Central memory CD8-positive, alpha-beta T cell (primary cell): ENCODE data around the gene SEMA6A.

ENCODE experiments used
- ATAC-seq: fragments of 150-1000 bp; cut with Tn5 transposase; replicated peaks from 2 replicates; pipeline ENCODE4 v1.10.0; 2022; ENCODE audit warnings: mild to moderate bottlenecking, moderate FRiP score, moderate number of reproducible peaks; ENCODE audit not compliant: poor library complexity, severe bottlenecking; ENCODE audit errors: extremely low read depth
- DNase-seq, 2 donors: peaks; one replicate each; pipeline ENCODE4 v3.0.0; 2021; ENCODE audit warnings: low spot score in 2 of 2
- H3K27ac Mint-ChIP-seq: one replicate; pipeline ENCODE4 v1.8.0; 2022; ENCODE audit warnings: low read depth, mild to moderate bottlenecking, moderate library complexity, mixed read lengths
- H3K27me3 Mint-ChIP-seq: one replicate; pipeline ENCODE4 v1.8.0; 2022; ENCODE audit warnings: mixed read lengths
- H3K36me3 Mint-ChIP-seq: one replicate; pipeline ENCODE4 v1.8.0; 2022; ENCODE audit warnings: mild to moderate bottlenecking, moderate library complexity, mixed read lengths; ENCODE audit not compliant: insufficient read depth
- H3K4me1 Mint-ChIP-seq: one replicate; pipeline ENCODE4 v1.8.0; 2022; ENCODE audit warnings: mixed read lengths
- H3K4me3 Mint-ChIP-seq: one replicate; pipeline ENCODE4 v1.8.0; 2022; ENCODE audit warnings: mild to moderate bottlenecking, moderate library complexity, mixed read lengths
- H3K9me3 Mint-ChIP-seq: one replicate; pipeline ENCODE4 v1.8.0; 2022; ENCODE audit warnings: mixed read lengths

Gene SEMA6A

GRCh38 chr5:116536316-116537083, 38.1 kb downstream of the SEMA6A start:
- Mint-ChIP-seq H3K4me1 (no peaks in the 10 kb centered on the region), H3K9me3 (no peaks in the 10 kb centered on the region), H3K36me3 (no peaks in the 10 kb centered on the region), H3K4me3 (no peak overlapping the region), H3K27me3 (no peaks in the 10 kb centered on the region), H3K27ac (no peak overlapping the region)
- no peak for DNase-seq
- ATAC-seq = no peak

- Mint-ChIP-seq H3K4me3 (no peak overlapping the region), H3K27me3 (no peaks in the 10 kb centered on the region), H3K27ac (no peak overlapping the region), H3K4me1 (no peaks in the 10 kb centered on the region), H3K36me3 (no peaks in the 10 kb centered on the region), H3K9me3 (no peaks in the 10 kb centered on the region)
- no peak for ATAC-seq
- DNase-seq = no peak
Observed at GRCh38 chr5:116534964-116535651, 39.5 kb downstream of the SEMA6A start.

- H3K36me3 Mint-ChIP-seq = no peaks in the 10 kb centered on the region
- H3K4me1 Mint-ChIP-seq = no peaks in the 10 kb centered on the region
- no peak overlapping the region for H3K4me3 Mint-ChIP-seq
- DNase-seq = no peak
- no peak overlapping the region for H3K27ac Mint-ChIP-seq
- no peaks in the 10 kb centered on the region for H3K9me3 Mint-ChIP-seq
- ATAC-seq = no peak
- H3K27me3 Mint-ChIP-seq = no peaks in the 10 kb centered on the region
Observed at GRCh38 chr5:116532762-116533525, 41.7 kb downstream of the SEMA6A start.

- H3K4me3 Mint-ChIP-seq = no peak overlapping the region
- ATAC-seq (no peak), DNase-seq (no peak)
- H3K4me1 Mint-ChIP-seq = no peaks in the 10 kb centered on the region
- no peaks in the 10 kb centered on the region for H3K27me3 Mint-ChIP-seq
- no peak overlapping the region for H3K27ac Mint-ChIP-seq
- H3K9me3 Mint-ChIP-seq = no peaks in the 10 kb centered on the region
- H3K36me3 Mint-ChIP-seq = no peaks in the 10 kb centered on the region
Observed at GRCh38 chr5:116531635-116532034, 43.0 kb downstream of the SEMA6A start.

- Mint-ChIP-seq H3K9me3 (no peaks in the 10 kb centered on the region), H3K36me3 (no peaks in the 10 kb centered on the region), H3K27ac (no peak overlapping the region), H3K27me3 (no peaks in the 10 kb centered on the region), H3K4me1 (no peaks in the 10 kb centered on the region), H3K4me3 (no peak overlapping the region)
- DNase-seq (no peak), ATAC-seq (no peak)
Observed at GRCh38 chr5:116531117-116531516, 43.5 kb downstream of the SEMA6A start.

- DNase-seq (no peak), ATAC-seq (no peak)
- H3K9me3 Mint-ChIP-seq = no peaks in the 10 kb centered on the region
- H3K27me3 Mint-ChIP-seq = peaks cover 3% of the 10 kb centered on the region
- no peaks in the 10 kb centered on the region for H3K4me1 Mint-ChIP-seq
- no peak overlapping the region for H3K27ac Mint-ChIP-seq
- H3K36me3 Mint-ChIP-seq = no peaks in the 10 kb centered on the region
- no peak overlapping the region for H3K4me3 Mint-ChIP-seq
Observed at GRCh38 chr5:116530276-116530675, 44.3 kb downstream of the SEMA6A start.

GRCh38 chr5:116529615-116530014, 45.0 kb downstream of the SEMA6A start:
- Mint-ChIP-seq H3K27ac (no peak overlapping the region), H3K36me3 (no peaks in the 10 kb centered on the region), H3K27me3 (peaks cover 7% of the 10 kb centered on the region), H3K9me3 (no peaks in the 10 kb centered on the region), H3K4me1 (no peaks in the 10 kb centered on the region), H3K4me3 (no peak overlapping the region)
- DNase-seq (no peak), ATAC-seq (no peak)

- no peak for DNase-seq
- Mint-ChIP-seq H3K27ac (no peak overlapping the region), H3K9me3 (no peaks in the 10 kb centered on the region)
Observed at GRCh38 chr5:116528519-116529234, 45.9 kb downstream of the SEMA6A start.

GRCh38 chr5:116527582-116527981, 47.0 kb downstream of the SEMA6A start:
- ATAC-seq = no peak
- Mint-ChIP-seq H3K27me3 (peaks cover 7% of the 10 kb centered on the region), H3K36me3 (no peaks in the 10 kb centered on the region), H3K27ac (no peak overlapping the region), H3K4me1 (no peaks in the 10 kb centered on the region), H3K4me3 (no peak overlapping the region), H3K9me3 (no peaks in the 10 kb centered on the region)
- DNase-seq = no peak

More at GRCh38 chr5:116528519-116529234, 45.9 kb downstream of the SEMA6A start:
- no peak for ATAC-seq
- Mint-ChIP-seq H3K27me3 (peaks cover 7% of the 10 kb centered on the region), H3K36me3 (no peaks in the 10 kb centered on the region), H3K4me3 (no peak overlapping the region), H3K4me1 (no peaks in the 10 kb centered on the region)

- H3K9me3 Mint-ChIP-seq = no peaks in the 10 kb centered on the region
- peaks cover 7% of the 10 kb centered on the region for H3K27me3 Mint-ChIP-seq
- DNase-seq = no peak
- no peak for ATAC-seq
- no peak overlapping the region for H3K27ac Mint-ChIP-seq
- no peaks in the 10 kb centered on the region for H3K36me3 Mint-ChIP-seq
- H3K4me3 Mint-ChIP-seq = no peak overlapping the region
- no peaks in the 10 kb centered on the region for H3K4me1 Mint-ChIP-seq
Observed at GRCh38 chr5:116525674-116526073, 48.9 kb downstream of the SEMA6A start.

GRCh38 chr5:116524966-116525365, 49.7 kb downstream of the SEMA6A start:
- H3K4me3 Mint-ChIP-seq = no peak overlapping the region
- no peaks in the 10 kb centered on the region for H3K4me1 Mint-ChIP-seq
- H3K27me3 Mint-ChIP-seq = peaks cover 7% of the 10 kb centered on the region
- no peaks in the 10 kb centered on the region for H3K9me3 Mint-ChIP-seq
- no peak for DNase-seq
- no peaks in the 10 kb centered on the region for H3K36me3 Mint-ChIP-seq
- no peak for ATAC-seq
- no peak overlapping the region for H3K27ac Mint-ChIP-seq
